ENCODE results near the gene AADAT.

DNA sequence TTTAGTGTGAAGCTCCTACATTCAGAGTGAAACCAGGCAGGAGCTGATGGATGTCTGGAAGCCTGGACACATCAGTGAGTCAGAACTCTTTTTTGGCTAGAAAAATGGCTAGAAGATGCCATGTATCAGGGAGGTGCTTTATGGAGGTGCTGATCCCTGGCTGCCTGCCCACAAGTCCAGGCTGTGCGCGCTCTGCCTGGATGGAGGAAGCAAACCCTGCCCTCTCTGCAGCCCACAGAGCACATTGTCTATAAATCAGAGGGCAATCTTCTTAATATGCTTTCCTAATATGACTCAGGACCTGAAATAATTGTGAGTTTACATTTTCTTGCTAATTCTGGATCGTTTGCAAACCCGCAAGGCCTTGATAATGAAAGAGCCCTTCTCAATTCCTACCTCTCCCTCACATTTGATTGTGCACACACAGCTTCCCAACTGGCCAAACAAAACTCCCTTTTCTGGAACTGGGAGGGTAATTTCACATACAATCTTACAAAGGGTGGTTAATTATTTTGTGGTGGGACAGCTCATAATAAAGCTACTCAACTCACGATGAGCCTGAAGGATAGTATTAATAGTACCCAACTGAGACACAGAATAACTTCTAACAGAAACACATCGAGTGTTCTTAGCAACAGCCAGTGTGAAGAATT is 75.3 kb downstream of the AADAT start:
- TF ChIP-seq POLR2AphosphoS5 (IDR thresholded peaks at IDR 0.05; ENCODE audit: borderline replicate concordance, low read depth, low read length) (no peak), EZH2 (IDR thresholded peaks at IDR 0.05) (no peak), FOXP2 (optimal IDR thresholded peaks at IDR 0.05; ENCODE audit: control extremely low read depth, extremely low read length, insufficient read depth) (no peak)
